PFSK-1 (cell line): ENCODE measurements around the gene PLIN3.
A peak's percentile ranks its signal among the peaks of the same experiment; 100 is the strongest.

Experiments used
- POLR2AphosphoS5 ChIP-seq: IDR thresholded peaks from 2 replicates; pipeline ENCODE4 v1.6.1; 2012; ENCODE audit warnings: low read depth, mild to moderate bottlenecking, control low read depth, low read length, moderate library complexity
- TAF1 ChIP-seq: IDR thresholded peaks from 2 replicates; pipeline ENCODE4 v1.6.1; 2012; ENCODE audit warnings: low read length, control low read depth, borderline replicate concordance; ENCODE audit not compliant: insufficient read depth
- TF ChIP-seq, protein P1 (sequence below), 2 experiments: IDR thresholded peaks; 2 replicates each; pipeline versions ENCODE4 v1.6.1 to v1.8.0; 2011 to 2012; ENCODE audit warnings: low read depth in 2 of 2, low read length in 2 of 2, control low read depth in 1 of 2, inconsistent platforms in 1 of 2, mild to moderate bottlenecking in 1 of 2, moderate library complexity in 1 of 2; ENCODE audit not compliant: insufficient read depth in 1 of 2

DNA sequence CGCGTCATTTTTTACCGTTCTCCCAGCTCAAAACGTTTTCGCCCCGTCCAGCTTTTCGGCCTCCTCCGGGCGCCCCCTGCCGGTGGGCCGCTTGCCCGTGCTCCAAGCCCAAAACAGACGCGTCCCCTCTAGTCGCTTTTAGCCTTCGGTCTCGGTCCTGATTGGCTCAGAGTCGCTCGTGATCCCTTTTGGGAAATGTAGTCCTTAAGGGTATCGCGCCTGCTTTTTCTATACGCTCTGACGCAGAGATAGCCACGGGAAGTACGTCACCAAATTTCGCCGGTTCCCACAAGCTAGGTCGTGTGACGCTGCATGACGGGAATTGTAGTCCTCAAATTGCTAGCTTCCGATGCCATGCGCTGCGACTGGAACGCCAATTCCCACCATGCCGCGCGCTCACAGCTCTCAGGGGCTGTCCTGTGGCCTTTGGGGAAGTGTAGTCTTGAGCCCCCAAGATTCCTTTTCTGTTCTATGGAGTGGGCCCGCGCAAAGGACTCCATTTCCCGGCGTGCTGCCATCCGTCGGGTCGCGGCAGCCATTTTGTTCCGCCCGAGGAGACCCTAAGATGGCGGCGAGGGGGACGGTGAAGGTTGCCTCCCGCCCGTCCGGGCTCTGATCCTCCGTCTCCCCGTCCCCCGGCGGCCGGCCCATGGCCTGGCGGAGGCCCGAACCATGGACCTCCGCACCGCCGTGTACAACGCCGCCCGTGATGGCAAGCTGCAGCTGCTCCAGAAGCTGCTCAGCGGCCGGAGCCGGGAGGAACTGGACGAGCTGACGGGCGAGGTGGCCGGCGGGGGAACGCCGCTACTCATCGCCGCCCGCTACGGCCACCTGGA is 76.1 kb downstream of the PLIN3 start, which contains the start of gene FEM1A:
- peak; percentile 74 for TF ChIP-seq POLR2AphosphoS5
- peak; percentile 89 for TF ChIP-seq TAF1
- TF ChIP-seq, protein P1, sequence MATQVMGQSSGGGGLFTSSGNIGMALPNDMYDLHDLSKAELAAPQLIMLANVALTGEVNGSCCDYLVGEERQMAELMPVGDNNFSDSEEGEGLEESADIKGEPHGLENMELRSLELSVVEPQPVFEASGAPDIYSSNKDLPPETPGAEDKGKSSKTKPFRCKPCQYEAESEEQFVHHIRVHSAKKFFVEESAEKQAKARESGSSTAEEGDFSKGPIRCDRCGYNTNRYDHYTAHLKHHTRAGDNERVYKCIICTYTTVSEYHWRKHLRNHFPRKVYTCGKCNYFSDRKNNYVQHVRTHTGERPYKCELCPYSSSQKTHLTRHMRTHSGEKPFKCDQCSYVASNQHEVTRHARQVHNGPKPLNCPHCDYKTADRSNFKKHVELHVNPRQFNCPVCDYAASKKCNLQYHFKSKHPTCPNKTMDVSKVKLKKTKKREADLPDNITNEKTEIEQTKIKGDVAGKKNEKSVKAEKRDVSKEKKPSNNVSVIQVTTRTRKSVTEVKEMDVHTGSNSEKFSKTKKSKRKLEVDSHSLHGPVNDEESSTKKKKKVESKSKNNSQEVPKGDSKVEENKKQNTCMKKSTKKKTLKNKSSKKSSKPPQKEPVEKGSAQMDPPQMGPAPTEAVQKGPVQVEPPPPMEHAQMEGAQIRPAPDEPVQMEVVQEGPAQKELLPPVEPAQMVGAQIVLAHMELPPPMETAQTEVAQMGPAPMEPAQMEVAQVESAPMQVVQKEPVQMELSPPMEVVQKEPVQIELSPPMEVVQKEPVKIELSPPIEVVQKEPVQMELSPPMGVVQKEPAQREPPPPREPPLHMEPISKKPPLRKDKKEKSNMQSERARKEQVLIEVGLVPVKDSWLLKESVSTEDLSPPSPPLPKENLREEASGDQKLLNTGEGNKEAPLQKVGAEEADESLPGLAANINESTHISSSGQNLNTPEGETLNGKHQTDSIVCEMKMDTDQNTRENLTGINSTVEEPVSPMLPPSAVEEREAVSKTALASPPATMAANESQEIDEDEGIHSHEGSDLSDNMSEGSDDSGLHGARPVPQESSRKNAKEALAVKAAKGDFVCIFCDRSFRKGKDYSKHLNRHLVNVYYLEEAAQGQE (IDR thresholded peaks at IDR 0.05; ENCODE audit: insufficient read depth in 1 of 2, low read depth in 2 of 2, low read length in 2 of 2) = peak; percentile 67 to 71; a peak in 3 of 4 replicates
